Measurements from ENCODE around the gene CLTRN.
A peak's percentile ranks its signal among the peaks of the same experiment; 100 is the strongest.

Gene CLTRN

DNA sequence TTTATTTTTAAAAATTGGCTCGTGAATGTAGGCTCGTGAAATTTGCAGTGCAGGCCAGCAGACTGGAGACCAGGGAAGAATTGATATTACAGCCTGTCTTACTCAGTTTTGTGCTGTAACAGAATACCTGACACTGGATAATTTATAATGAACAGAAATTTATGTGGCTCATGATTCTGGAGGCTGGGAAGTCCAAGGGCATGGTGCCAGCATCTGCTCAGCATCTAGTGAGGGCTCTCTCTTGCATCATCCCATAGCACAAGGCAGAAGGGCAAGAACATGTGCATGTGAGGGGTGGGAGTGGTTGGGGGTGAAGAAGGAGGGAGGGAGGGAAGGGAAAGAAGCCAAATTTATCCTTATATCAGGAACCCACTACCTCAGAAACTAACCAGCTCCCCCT is 13.7 kb upstream of the CLTRN start:
- H3K9me2 ChIP-seq (replicated peaks; ENCODE audit: control insufficient read depth, low read length) = no peaks in the 10 kb centered on the region
- no peak overlapping the region for H3K27ac ChIP-seq (ENCODE audit: low read depth, low read length)
- H3K9me3 ChIP-seq (ENCODE audit: control insufficient read depth, insufficient read depth, low read length) = no peaks in the 10 kb centered on the region
- TF ChIP-seq, protein P1, sequence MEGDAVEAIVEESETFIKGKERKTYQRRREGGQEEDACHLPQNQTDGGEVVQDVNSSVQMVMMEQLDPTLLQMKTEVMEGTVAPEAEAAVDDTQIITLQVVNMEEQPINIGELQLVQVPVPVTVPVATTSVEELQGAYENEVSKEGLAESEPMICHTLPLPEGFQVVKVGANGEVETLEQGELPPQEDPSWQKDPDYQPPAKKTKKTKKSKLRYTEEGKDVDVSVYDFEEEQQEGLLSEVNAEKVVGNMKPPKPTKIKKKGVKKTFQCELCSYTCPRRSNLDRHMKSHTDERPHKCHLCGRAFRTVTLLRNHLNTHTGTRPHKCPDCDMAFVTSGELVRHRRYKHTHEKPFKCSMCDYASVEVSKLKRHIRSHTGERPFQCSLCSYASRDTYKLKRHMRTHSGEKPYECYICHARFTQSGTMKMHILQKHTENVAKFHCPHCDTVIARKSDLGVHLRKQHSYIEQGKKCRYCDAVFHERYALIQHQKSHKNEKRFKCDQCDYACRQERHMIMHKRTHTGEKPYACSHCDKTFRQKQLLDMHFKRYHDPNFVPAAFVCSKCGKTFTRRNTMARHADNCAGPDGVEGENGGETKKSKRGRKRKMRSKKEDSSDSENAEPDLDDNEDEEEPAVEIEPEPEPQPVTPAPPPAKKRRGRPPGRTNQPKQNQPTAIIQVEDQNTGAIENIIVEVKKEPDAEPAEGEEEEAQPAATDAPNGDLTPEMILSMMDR (IDR thresholded peaks at IDR 0.05; ENCODE audit: low read depth, low read length, poor library complexity, severe bottlenecking) = no peak
- no peak for TF ChIP-seq EZH2phosphoT487 (IDR thresholded peaks at IDR 0.05; ENCODE audit: borderline replicate concordance, low read length)
- no peak overlapping the region for H3K4me2 ChIP-seq (ENCODE audit: low read length)
- peaks cover 18% of the 10 kb centered on the region for H3K4me1 ChIP-seq (ENCODE audit: control insufficient read depth, low read length)
- H3K36me3 ChIP-seq (ENCODE audit: control insufficient read depth, low read length) = 0 out of 2 replicates have a peak, but pooled peaks cover 4% of the 10 kb centered on the region
- H3K79me2 ChIP-seq (ENCODE audit: control insufficient read depth, low read length) = peaks cover 68% of the 10 kb centered on the region
- no peaks in the 10 kb centered on the region for H3K27me3 ChIP-seq (ENCODE audit: control insufficient read depth, low read length)
- H3F3A ChIP-seq (ENCODE audit: control insufficient read depth, insufficient read depth) = no peaks in the 10 kb centered on the region
- no peak overlapping the region for H3K4me3 ChIP-seq (ENCODE audit: low read length)
- no peaks in the 10 kb centered on the region for H4K20me1 ChIP-seq (ENCODE audit: control insufficient read depth, insufficient read depth, low read depth, low read length)

DNA sequence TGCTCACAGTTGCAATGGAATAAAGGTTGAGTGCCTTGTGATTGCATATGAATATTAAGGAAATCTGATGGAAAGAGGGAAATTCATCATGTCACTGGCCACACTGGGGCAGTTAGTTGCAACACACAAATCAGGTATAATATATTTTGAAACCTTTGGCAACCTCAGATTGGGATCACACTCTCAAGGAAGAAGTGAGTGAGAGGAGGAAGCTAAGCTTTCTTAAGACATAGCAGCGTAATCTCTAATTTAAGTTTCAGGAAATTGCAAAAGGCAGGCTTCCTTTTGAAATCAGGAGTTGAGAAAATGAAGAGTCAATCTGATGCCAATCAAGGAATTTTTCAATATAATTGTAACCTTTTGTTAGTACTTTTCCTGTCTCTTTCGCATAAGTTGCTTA is 12.3 kb upstream of the CLTRN start:
- Histone ChIP-seq H3F3A (ENCODE audit: control insufficient read depth, insufficient read depth) (no peaks in the 10 kb centered on the region), H3K27ac (ENCODE audit: low read depth, low read length) (no peak overlapping the region), H3K4me1 (ENCODE audit: control insufficient read depth, low read length) (peaks cover 18% of the 10 kb centered on the region), H3K4me2 (ENCODE audit: low read length) (peak overlapping the region; percentile 92), H3K4me3 (ENCODE audit: low read length) (peak overlapping the region; percentile 88), H3K9me2 (replicated peaks; ENCODE audit: control insufficient read depth, low read length) (no peaks in the 10 kb centered on the region), H4K20me1 (ENCODE audit: control insufficient read depth, insufficient read depth, low read depth, low read length) (no peaks in the 10 kb centered on the region), H3K36me3 (ENCODE audit: control insufficient read depth, low read length) (0 out of 2 replicates have a peak, but pooled peaks cover 4% of the 10 kb centered on the region), H3K27me3 (ENCODE audit: control insufficient read depth, low read length) (no peaks in the 10 kb centered on the region), H3K9me3 (ENCODE audit: control insufficient read depth, insufficient read depth, low read length) (no peaks in the 10 kb centered on the region), H3K79me2 (ENCODE audit: control insufficient read depth, low read length) (peaks cover 57% of the 10 kb centered on the region)
- TF ChIP-seq, protein P1 (IDR thresholded peaks at IDR 0.05; ENCODE audit: low read depth, low read length, poor library complexity, severe bottlenecking) = no peak
- no peak for TF ChIP-seq EZH2phosphoT487 (IDR thresholded peaks at IDR 0.05; ENCODE audit: borderline replicate concordance, low read length)

DNA sequence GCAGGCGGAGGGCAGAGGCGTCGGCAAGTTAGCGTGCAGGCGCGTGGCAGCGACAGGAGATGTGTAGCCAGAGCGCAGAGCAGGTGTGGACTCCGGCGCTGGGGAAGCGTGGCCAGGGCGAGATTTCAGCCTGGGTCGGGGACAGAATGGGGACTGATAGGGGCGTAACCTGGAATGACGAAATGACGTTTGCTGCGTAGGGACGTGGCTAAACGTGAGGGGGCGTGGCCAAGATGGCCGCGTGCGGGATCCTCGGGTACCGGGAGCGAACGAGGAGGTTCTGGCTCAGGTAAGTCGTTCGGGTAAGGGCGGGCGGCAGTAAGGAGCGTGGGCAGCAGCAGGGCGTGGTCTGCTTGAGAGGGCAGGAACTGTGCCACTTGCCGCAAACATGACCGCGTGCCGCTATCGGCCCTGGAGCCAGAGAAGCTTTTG is 10.9 kb upstream of the CLTRN start:
- Histone ChIP-seq H3K27me3 (ENCODE audit: control insufficient read depth, low read length) (no peaks in the 10 kb centered on the region), H3F3A (ENCODE audit: control insufficient read depth, insufficient read depth) (no peaks in the 10 kb centered on the region), H3K4me1 (ENCODE audit: control insufficient read depth, low read length) (peaks cover 18% of the 10 kb centered on the region), H3K4me3 (ENCODE audit: low read length) (peak overlapping the region; percentile 88), H3K36me3 (ENCODE audit: control insufficient read depth, low read length) (no peaks in the 10 kb centered on the region), H3K27ac (ENCODE audit: low read depth, low read length) (peak overlapping the region; percentile 84), H3K4me2 (ENCODE audit: low read length) (peak overlapping the region; percentile 92), H3K9me2 (replicated peaks; ENCODE audit: control insufficient read depth, low read length) (no peaks in the 10 kb centered on the region), H3K9me3 (ENCODE audit: control insufficient read depth, insufficient read depth, low read length) (no peaks in the 10 kb centered on the region), H3K79me2 (ENCODE audit: control insufficient read depth, low read length) (peaks cover 46% of the 10 kb centered on the region), H4K20me1 (ENCODE audit: control insufficient read depth, insufficient read depth, low read depth, low read length) (no peaks in the 10 kb centered on the region)
- TF ChIP-seq, protein P1 (IDR thresholded peaks at IDR 0.05; ENCODE audit: low read depth, low read length, poor library complexity, severe bottlenecking) = no peak
- no peak for TF ChIP-seq EZH2phosphoT487 (IDR thresholded peaks at IDR 0.05; ENCODE audit: borderline replicate concordance, low read length)
